Stimulated activated CD4-positive, alpha-beta T cell treated with anti-CD3 and anti-CD28 coated beads, TNF-alpha, amount 100 ng/mL, for 24 hours (primary cell): Measurements from ENCODE around the gene RNF220.
"Not testable (repeated sequence)": the region's sequence is repeated elsewhere in the genome, so short reads cannot be mapped to it uniquely, and the experiment has no call there.

ENCODE experiments used
- DNase-seq, 3 experiments: peaks; one replicate each; pipeline ENCODE4 v3.0.0-alpha.2; 2020; ENCODE audit warnings: low read depth in 3 of 3

Gene RNF220

GRCh38 chr1:44549510-44549909 is 144.5 kb downstream of the RNF220 start:
- no peak for DNase-seq

DNA sequence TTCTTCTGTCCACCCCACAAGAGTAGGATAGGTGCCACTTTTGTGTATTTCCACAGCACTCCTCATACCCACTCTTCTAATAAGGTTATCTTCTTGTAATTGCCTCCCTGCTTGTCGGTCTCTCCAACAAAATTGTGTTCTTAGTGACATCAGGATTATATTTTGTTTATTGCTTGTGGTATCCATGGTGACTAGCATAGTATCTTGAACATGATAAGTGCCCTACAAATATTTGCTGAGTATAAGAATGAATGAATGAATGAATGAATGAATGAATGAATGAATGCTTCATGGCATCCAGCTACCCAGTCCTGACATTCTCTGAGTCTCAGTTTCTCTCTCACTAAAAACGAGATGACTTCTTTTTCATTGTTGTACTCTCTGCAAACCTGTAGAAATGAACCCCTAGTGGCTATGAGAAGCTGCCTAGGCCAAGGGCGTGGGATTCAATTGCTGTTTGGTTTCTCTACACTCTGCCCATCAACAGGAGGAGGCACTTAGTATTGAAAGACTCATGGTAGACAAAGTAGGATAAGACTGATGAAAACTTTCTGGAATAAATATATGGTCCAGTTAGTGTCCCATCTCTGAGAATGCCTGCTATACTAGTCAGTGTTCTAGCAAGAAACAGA is 148.2 kb downstream of the RNF220 start:
- DNase-seq = no peak

DNA sequence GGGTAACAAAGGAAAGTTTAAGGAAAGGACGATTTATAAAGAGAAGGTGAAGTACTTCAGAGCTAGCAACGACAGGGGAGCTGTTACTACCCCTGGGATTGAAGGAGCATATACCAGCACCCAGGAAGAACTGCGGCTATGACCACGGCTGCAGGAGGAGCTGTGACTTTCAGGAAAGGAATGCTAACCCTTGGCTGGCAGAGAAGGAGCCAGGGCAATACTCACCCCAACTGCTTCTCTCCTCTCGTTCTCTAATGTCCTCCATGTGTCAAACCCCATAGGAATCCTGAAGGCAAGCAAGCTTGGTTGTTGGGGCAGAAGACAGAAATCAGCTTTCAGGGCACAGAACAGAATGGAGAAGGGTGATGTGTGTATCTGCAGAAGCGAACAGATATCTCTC is 148.7 kb downstream of the RNF220 start:
- DNase-seq = no peak

- DNase-seq = no peak
These were observed 149.7 kb downstream of the RNF220 start for GRCh38 chr1:44554706-44555105.

- no peak for DNase-seq
These were observed 152.7 kb downstream of the RNF220 start for GRCh38 chr1:44557778-44558177.

DNA sequence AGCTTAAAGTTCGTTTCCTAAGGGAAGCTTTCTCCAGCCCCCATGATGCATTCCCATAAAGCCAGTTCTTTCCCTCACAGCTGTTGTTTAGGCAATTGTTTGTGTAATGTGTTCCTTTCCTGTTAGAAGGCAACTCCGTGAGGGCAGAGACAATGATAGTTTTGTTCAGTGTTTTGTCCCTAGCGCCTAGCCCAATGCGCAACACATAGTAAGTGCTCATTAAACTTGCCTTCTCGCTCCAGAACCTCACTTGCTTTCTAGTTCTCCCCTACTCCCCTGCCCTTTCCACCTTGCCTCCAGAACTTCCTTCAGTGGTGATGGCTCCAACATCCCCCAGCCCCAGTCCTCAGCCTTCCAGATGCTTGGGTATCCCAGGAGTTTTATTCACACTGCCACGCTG is 153.8 kb downstream of the RNF220 start:
- no peak for DNase-seq

- no peak for DNase-seq
These were observed 154.3 kb downstream of the RNF220 start for GRCh38 chr1:44559330-44559729.

DNA sequence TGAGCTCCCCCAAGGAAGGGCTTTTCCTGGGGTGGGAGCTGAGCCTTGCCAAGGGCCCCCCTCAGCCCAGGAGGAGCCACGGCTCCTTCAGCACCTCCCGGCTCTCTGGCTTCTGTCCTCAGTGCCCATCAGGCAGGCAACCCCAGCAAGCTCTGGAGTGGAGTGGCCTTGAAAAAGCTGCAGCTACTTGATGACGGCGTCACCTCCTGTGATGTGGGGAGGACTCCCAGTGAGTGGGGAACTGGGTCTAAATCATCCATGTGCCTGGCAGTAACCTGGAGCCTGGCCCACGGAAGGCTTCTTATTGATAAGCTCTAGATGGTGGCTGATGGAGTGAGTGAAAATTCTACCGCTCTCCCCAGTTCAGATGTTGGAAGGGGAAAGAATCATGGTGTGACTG is 154.9 kb downstream of the RNF220 start:
- DNase-seq = no peak

- DNase-seq = not testable (repeated sequence)
These were observed 155.6 kb downstream of the RNF220 start for GRCh38 chr1:44560696-44561095.

- no peak for DNase-seq
These were observed 160.2 kb downstream of the RNF220 start for GRCh38 chr1:44565259-44565750.

GRCh38 chr1:44565833-44566232 is 160.8 kb downstream of the RNF220 start:
- DNase-seq = no peak

- DNase-seq = no peak
These were observed 161.4 kb downstream of the RNF220 start for GRCh38 chr1:44566281-44567046.

DNA sequence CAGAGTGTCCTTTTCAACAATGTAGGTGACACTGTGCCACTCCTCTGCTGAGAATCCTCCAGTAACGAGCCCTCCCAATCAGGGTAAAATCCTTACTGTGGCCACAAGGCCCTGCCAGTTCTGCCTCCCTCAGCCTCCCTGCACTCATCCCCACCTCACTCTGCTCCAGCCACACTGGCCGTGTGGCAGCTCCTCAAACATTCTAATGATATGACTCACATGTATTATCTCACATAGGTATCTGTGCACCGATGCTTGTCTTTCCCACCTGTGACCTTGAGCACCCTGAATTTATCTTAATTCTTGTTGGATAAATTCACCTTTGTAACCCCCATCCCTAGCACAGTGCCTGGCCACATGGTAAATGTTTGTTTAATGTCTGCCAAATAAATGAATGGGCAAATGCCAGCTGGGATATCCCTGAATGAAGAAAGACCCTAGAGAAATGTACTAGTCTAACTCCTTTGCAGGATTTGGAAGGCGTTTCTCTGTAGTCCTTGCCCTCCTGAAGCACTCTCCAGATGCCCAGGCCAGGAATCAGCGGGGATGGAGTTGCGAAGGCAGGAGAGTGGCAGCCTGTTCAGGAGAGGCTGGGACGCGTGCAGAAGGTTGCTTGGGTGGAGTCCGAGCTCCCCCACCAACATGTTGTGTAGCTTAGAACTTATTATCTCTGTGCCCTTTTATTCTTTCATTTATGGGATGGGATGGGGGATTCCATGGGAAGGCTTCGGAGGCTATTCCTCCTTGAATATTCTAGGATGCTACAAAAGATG is 163.3 kb downstream of the RNF220 start:
- no peak for DNase-seq

GRCh38 chr1:44569491-44569890 is 164.4 kb downstream of the RNF220 start:
- DNase-seq = no peak

- DNase-seq = no peak
These were observed 166.9 kb downstream of the RNF220 start for GRCh38 chr1:44571712-44572571.

GRCh38 chr1:44572572-44572879 is 167.5 kb downstream of the RNF220 start:
- DNase-seq = no peak

GRCh38 chr1:44575396-44575795 is 170.3 kb downstream of the RNF220 start:
- no peak for DNase-seq

GRCh38 chr1:44576456-44577150 is 171.5 kb downstream of the RNF220 start:
- DNase-seq = no peak

DNA sequence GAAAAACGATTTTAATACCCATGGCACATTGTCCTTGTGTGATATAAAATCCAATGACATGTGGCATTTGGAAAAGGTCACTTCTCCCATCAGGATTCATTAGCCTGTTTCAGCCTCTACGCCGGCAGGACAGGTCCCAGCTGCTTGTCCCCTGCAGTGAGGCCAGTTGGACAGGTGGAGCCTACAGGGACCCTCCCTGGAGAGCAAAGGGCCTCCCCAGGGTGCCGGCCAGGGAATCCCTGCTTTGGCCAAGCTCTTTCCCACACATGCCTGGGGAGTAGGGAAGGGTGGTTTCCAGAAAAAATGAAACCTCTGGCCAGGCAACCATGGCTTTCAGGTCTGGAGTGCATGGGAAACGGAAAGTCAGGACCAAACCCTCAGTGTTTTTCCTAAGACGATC is 176.2 kb downstream of the RNF220 start:
- DNase-seq = no peak

DNA sequence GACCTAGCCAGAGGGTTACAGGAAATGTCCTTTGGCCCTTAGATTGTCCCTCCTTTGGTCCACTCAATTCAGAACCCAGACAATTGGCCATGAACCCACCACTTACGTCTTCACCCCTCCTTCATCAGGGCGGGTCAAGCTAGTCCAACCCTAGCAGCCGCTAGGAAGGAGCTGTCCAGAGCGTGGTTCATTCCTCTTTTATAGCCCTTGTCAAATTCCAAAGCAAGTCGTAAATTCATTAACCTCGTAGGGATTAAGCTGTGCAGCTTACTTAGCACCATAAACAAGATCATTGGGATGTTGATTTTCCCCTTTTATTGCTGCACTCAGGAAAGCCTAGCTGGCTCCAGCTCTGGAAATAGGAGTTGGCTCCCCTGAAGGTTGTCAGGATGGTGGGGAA is 179.1 kb downstream of the RNF220 start:
- no peak for DNase-seq

- DNase-seq = no peak
These were observed 180.4 kb downstream of the RNF220 start for GRCh38 chr1:44585315-44585920.
